ENCODE measurements around the gene ZNF410. TPM values are rescaled to one million over a fixed set of nuclear protein-coding genes. Genes with fewer than 3 reads are reported as not detected.

Gene ZNF410
- total and polyA plus RNA-seq, 2 of the 13 experiments (the other 11 are each of a cell fraction or from before 2014, with no cell fraction given) = 19.2 to 44.3 TPM

DNA sequence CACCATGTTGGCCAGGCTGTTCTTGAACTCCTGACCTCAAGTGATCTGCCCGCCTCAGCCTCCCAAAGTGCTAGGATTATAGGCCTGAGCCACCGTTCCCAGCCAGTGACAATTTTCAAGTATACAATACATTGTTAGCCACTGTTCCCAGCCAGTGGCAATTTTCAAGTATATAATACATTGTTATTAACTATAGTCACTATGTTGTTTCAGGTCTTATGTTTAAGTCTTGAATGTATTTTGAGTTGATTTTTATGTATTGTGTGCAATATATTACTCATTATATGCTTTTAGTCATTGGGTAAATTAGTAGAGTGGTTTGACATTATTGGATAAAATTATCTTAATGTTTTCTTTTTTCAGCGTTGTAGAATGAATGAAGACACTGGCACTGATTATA lies 13.0 kb upstream of the ZNF410 start (continued):
- TF ChIP-seq, protein P1, sequence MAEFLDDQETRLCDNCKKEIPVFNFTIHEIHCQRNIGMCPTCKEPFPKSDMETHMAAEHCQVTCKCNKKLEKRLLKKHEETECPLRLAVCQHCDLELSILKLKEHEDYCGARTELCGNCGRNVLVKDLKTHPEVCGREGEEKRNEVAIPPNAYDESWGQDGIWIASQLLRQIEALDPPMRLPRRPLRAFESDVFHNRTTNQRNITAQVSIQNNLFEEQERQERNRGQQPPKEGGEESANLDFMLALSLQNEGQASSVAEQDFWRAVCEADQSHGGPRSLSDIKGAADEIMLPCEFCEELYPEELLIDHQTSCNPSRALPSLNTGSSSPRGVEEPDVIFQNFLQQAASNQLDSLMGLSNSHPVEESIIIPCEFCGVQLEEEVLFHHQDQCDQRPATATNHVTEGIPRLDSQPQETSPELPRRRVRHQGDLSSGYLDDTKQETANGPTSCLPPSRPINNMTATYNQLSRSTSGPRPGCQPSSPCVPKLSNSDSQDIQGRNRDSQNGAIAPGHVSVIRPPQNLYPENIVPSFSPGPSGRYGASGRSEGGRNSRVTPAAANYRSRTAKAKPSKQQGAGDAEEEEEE (CRISPR knock-in tag; IDR thresholded peaks at IDR 0.05; ENCODE audit: borderline replicate concordance) = no peak
- TF ChIP-seq, protein P2, sequence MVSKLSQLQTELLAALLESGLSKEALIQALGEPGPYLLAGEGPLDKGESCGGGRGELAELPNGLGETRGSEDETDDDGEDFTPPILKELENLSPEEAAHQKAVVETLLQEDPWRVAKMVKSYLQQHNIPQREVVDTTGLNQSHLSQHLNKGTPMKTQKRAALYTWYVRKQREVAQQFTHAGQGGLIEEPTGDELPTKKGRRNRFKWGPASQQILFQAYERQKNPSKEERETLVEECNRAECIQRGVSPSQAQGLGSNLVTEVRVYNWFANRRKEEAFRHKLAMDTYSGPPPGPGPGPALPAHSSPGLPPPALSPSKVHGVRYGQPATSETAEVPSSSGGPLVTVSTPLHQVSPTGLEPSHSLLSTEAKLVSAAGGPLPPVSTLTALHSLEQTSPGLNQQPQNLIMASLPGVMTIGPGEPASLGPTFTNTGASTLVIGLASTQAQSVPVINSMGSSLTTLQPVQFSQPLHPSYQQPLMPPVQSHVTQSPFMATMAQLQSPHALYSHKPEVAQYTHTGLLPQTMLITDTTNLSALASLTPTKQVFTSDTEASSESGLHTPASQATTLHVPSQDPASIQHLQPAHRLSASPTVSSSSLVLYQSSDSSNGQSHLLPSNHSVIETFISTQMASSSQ (IDR thresholded peaks at IDR 0.05; ENCODE audit: low read depth) = no peak
- TF ChIP-seq, protein P2 (CRISPR knock-in tag; IDR thresholded peaks at IDR 0.05; ENCODE audit: borderline replicate concordance) = no peak
- TF ChIP-seq NONO (IDR thresholded peaks at IDR 0.05) (no peak), NONO (CRISPR knock-in tag; conservative IDR thresholded peaks at IDR 0.05) (no peak), IRX3 (CRISPR knock-in tag; IDR thresholded peaks at IDR 0.05; ENCODE audit: borderline replicate concordance, low read depth) (no peak), ONECUT2 (CRISPR knock-in tag; IDR thresholded peaks at IDR 0.05) (no peak), ZNF816 (CRISPR knock-in tag; IDR thresholded peaks at IDR 0.05; ENCODE audit: borderline replicate concordance) (no peak), ZBTB38 (CRISPR knock-in tag; IDR thresholded peaks at IDR 0.05) (no peak), JUND (CRISPR knock-in tag; IDR thresholded peaks at IDR 0.05) (no peak), FOXA3 (CRISPR knock-in tag; IDR thresholded peaks at IDR 0.05) (no peak), ZNF354B (CRISPR knock-in tag; IDR thresholded peaks at IDR 0.05) (no peak), ZNF235 (CRISPR knock-in tag; IDR thresholded peaks at IDR 0.05; ENCODE audit: borderline replicate concordance) (no peak), MEIS2 (CRISPR knock-in tag; IDR thresholded peaks at IDR 0.05) (no peak)
- TF ChIP-seq, protein P3, sequence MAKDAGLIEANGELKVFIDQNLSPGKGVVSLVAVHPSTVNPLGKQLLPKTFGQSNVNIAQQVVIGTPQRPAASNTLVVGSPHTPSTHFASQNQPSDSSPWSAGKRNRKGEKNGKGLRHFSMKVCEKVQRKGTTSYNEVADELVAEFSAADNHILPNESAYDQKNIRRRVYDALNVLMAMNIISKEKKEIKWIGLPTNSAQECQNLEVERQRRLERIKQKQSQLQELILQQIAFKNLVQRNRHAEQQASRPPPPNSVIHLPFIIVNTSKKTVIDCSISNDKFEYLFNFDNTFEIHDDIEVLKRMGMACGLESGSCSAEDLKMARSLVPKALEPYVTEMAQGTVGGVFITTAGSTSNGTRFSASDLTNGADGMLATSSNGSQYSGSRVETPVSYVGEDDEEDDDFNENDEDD (CRISPR knock-in tag; IDR thresholded peaks at IDR 0.05; ENCODE audit: borderline replicate concordance) = no peak
- TF ChIP-seq, protein P4, sequence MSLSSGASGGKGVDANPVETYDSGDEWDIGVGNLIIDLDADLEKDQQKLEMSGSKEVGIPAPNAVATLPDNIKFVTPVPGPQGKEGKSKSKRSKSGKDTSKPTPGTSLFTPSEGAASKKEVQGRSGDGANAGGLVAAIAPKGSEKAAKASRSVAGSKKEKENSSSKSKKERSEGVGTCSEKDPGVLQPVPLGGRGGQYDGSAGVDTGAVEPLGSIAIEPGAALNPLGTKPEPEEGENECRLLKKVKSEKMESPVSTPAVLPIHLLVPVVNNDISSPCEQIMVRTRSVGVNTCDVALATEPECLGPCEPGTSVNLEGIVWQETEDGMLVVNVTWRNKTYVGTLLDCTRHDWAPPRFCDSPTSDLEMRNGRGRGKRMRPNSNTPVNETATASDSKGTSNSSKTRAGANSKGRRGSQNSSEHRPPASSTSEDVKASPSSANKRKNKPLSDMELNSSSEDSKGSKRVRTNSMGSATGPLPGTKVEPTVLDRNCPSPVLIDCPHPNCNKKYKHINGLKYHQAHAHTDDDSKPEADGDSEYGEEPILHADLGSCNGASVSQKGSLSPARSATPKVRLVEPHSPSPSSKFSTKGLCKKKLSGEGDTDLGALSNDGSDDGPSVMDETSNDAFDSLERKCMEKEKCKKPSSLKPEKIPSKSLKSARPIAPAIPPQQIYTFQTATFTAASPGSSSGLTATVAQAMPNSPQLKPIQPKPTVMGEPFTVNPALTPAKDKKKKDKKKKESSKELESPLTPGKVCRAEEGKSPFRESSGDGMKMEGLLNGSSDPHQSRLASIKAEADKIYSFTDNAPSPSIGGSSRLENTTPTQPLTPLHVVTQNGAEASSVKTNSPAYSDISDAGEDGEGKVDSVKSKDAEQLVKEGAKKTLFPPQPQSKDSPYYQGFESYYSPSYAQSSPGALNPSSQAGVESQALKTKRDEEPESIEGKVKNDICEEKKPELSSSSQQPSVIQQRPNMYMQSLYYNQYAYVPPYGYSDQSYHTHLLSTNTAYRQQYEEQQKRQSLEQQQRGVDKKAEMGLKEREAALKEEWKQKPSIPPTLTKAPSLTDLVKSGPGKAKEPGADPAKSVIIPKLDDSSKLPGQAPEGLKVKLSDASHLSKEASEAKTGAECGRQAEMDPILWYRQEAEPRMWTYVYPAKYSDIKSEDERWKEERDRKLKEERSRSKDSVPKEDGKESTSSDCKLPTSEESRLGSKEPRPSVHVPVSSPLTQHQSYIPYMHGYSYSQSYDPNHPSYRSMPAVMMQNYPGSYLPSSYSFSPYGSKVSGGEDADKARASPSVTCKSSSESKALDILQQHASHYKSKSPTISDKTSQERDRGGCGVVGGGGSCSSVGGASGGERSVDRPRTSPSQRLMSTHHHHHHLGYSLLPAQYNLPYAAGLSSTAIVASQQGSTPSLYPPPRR (CRISPR knock-in tag; IDR thresholded peaks at IDR 0.05; ENCODE audit: borderline replicate concordance) = no peak

All from HepG2 (cell line).